ENCODE results near the gene MACF1.

Gene MACF1

DNA sequence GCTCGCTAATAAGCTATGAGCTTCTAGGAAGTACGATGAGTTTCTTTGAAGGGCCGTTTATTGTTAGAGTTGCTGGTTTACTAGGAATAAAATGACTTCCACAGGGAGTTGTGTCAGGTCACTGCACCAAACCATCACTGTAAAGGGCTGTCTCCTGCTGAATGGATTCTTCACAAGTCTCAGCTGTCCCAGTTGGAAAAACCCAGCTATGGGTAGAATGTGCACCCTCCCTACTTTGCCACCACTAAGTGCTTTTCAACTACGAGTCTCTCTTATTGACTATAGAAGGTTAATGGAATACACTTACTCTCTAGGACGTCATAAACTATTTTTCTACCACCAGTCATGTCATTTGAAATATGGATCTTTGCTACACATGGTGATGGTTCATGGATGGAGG lies 192.2 kb downstream of the MACF1 start:
- DNase-seq: no peak

DNA sequence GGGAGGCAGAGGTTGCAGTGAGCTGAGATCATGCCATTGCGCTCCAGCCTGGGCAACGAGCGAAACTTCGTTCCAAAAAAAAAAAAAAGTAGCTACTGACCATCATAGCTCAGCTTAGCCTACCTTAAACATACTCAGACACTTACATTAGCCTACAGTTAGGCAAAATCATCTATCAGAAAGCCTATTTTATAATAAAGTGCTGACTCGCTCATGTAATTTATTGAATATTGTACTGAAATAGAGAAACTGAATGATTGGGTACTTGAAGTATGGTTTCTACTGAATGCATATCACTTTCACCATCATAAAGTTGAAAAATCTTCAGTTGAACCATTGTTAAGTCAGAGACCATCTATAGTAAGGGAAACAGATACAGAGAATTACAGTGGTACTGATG lies 193.0 kb downstream of the MACF1 start:
- no peak for DNase-seq

DNA sequence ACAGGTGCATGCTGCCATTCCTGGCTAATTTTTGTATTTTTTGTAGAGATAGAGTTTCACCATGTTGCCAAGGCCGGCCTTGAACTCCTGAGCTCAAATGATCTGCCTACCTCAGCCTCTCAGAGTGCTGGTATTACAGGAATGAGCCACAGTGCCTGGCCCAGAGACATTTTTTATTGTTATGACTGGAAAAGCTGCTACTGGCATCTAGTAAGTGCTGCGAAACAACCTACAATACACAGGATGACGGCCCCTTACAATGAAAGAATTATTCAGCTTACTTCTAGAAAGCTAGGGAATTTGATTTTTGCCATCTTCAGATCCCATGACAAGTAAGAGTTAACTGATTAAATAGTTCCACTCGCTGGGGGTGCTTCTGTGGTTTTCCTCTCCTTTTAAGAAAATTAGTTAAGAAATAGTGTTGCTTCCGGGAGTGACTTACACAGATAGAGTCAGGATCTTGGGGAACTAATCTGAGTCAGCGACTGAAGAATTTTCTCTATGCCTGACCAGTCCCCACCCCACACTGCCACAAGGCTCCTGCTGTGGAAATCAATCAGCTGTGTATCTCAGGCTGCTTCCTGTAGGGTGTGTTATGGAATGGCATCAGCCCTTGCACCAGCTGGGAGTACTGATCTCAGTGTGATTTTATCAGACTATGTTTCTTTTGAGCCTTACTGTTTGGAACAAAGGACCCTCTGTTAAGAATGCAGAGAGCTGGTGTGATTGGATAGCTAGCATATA lies 194.0 kb downstream of the MACF1 start:
- DNase-seq: peak; percentile 85 to 87

DNA sequence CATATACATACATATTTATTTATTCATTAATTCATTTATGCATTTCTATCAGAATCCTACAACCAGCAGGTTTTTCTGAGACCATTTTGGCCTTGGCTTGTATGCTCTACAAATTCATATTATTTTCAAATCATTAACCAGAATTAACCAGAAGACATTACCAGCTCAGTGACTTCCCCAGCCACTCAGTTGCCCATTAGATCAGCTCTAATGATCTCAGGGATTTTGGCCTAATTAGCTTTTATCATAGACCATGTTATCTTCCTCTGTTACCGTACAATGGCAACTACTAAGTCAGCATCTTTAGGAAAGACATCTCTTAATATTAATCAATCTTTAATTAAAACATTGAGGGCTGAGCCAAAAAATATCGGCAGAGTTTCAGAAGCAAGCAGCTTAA lies 196.6 kb downstream of the MACF1 start:
- DNase-seq: no peak

DNA sequence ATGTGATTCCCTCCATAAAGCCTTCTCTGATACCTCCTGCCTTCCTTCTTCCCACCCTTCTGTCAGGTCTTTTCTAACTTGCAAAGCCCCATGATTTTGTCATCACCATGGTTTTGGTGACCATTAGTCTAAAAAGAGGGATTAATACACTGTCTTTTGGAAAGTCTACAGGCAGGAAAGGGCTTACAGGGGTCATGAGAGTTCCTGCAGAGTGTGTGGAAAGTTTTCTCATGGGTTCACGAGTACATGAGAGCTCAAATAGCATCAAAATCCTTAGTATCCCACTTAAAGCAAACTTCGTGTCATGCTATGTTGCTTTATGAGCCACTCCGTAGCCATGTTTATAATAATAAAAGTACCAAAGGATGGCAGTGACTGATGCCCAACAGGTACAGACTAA lies 200.4 kb downstream of the MACF1 start:
- DNase-seq: no peak

DNA sequence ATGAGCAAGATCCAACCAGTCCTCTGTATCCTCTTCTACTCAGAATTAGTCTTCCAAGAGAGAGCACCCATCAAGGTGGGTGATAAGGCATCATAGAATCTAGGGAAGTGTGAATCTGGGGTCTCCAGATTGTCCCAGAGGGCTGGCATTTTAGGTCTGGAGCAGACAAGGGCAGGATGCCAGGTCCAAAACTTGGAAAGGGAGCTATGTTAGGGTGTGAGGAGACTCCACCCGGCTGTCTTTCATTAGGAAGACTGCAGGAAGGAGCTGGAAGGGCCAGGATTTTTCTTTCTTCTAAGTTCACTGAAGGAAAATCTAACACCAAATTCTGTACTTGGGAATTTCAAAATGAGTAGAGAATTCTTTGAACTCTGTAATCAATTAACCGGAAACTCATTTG lies 200.9 kb downstream of the MACF1 start:
- no peak for DNase-seq

DNA sequence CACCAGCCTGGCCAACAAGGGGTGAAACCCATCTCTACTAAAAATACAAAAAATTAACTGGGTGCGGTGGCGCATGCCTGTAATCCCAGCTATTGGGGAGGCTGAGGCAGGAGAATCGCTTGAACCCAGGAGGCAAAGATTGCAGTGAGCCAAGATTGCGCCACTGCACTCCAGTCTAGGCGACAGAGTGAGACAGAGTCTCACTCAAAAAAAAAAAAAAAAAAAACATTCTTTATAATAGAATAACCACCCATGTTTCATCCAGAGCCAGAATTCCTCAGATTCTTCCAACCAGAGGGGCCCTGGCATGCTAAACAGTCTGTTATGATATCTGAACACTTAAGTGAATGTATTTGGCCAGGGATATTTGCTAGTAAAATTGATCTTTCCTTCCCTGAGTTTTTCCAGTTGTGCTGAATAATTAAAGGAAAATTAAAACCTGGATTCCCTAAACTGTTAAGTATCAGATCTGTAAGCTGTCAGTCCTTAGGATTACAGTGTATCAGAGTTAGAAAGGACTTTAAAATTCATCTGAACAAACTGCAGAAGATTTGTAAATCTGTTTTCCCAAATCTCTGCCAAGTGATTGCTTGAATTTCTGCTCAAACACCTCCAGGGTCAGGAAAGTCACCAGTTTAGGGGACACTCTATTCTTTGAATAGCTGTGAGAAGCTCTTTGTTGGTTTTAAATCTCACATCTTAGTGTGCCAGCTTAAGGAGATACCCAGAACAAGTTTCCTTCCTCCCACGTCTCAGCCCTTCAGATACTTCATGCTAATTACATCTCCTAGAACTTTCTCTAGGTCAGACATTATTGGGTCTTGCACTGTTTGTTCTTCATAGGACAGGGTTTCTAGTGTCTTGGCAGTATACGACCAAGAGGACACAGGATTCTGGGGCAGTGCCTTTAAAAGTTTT lies 202.3 kb downstream of the MACF1 start:
- peak in 1 of 2 experiments; percentile 17 for DNase-seq

DNA sequence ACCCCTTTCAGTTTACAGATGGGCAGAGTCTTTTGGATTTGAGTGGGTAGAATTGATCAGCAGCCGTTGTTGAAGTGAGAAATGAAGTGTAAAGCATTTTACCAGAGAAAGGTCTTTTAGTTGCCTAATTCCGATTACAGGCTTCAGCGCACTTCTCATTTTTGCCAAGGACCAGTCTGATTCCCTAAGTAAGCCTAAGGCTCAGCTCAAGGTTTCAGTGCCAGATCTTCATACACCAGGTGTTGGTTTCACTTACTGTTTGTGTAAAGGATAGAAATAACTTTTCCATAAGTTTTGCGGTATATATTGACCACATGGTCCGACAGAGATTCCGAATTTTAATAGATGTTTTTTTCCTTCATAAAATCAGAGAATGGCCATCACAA lies 203.0 kb downstream of the MACF1 start:
- peak in 1 of 2 experiments; percentile 42 for DNase-seq

DNA sequence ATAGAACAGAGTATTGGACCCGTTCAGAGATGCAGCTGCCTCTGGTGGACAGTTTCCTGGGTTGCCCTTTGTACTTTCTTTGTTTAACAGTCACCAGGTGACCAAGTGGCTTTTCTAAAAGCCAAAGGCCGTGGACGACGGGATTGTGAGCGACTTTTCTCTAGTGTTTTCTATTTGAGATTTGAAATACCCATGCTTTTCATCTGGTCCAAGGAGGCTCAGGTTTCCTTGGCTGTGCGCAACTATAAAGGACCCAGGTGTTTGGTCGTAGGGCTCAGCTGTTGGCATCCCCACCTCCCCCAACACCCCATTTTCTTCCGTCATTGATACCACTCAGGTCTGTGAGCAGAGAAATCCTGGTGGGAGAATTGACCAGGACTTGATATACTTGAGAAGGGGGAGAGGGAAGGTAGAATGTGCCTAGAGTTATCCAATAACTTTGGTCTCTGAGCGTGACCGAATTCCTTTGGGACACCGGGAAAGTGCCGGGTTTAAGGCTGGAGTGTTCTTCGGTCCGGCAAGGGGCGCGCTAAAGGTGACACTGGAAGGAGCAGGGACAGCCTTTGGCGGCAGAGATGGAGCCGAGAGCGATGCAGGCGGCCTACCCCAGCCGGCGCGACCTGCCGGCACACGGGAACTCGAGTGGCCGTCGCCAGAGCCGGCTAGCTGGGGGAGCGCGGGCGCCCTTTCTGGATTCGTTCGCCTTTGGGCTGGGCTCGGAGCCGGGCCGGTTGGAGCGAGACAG lies 203.6 kb downstream of the MACF1 start:
- peak in 1 of 2 experiments; percentile 72 for DNase-seq

DNA sequence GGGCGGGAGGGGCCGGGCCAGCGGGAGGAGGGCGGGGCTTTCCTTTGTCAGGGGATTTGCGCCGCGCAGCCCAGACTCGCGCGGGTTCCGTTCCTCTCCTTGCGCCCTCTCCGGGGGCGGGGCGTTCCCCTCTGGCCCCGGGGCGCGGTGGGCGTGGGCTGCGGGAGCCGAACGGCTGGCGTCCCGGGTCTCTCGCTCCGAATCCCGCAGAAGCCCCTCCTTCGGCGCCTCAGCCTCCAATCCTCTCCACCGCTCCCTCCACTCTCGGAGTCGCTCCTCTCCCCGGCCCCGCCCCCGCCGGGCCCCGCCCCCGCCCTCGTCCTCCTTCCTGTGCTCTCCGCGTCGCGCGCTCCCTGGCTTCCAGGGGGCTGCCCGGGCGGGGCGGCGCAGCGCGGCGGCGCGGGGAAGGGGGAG lies 204.2 kb downstream of the MACF1 start:
- peak; percentile 95 to 100 for DNase-seq

DNA sequence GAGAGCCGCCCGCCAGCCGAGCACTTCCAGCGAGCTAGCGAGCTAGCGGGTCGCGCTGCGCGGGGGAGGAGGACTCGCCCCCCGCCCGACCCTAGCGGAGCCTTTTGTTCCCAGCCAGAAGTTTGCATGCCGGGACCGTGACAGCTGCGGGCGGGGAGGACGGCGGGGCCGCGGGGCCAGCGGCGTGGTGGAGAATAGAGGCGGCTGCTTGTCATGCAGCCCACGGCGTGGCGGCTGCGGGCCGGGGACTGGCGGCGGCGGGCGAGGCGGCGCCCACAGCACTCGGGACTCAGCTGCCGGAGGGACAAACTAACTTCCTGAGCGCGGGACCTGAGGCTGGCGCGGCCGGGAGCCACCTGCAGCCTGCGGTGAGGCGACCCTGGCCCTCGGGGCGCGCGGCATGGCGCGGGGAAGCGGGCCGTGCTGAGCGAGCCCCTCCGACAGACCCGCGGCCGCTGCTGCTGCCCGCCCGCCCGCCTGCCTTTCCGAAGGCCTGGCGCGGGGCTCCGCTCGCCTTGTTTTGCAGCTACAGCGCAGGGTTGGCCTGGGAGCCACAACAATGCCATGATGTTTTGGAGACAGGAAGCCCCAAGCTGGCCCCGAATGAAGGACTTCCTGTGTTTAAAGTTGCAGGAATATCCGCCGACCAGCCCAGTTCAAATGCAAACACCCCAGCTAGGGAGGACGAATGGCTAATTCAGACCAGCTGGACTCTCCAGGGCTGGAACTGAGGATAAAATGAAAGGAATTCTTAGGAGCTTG lies 204.7 kb downstream of the MACF1 start:
- DNase-seq: peak; percentile 32 to 82

DNA sequence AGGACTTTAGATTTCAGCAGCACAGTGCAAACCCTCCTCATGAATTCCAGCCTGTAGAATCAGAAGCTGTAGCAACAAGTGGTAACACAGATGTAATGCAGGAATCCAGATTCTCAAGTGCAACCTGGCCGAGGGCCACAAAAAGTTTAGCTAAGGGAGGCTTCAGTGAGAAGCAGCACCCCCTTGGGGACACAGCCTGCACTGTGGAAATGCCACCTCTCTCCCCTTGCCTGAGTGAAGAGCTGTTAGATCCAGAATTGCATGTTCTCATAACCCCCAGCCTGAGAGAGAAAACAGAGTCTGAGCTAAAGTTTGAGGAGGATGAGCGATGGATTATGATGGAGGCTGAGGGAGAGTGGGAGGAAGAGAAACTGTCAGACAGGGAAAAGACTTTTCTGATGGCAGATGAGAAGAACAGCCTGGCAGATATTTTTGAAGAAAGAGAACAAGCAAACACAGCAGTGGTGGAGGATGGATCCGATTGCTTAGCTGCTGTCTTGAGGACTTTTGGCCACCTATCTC lies 206.5 kb downstream of the MACF1 start:
- DNase-seq: peak; percentile 57 to 86

DNA sequence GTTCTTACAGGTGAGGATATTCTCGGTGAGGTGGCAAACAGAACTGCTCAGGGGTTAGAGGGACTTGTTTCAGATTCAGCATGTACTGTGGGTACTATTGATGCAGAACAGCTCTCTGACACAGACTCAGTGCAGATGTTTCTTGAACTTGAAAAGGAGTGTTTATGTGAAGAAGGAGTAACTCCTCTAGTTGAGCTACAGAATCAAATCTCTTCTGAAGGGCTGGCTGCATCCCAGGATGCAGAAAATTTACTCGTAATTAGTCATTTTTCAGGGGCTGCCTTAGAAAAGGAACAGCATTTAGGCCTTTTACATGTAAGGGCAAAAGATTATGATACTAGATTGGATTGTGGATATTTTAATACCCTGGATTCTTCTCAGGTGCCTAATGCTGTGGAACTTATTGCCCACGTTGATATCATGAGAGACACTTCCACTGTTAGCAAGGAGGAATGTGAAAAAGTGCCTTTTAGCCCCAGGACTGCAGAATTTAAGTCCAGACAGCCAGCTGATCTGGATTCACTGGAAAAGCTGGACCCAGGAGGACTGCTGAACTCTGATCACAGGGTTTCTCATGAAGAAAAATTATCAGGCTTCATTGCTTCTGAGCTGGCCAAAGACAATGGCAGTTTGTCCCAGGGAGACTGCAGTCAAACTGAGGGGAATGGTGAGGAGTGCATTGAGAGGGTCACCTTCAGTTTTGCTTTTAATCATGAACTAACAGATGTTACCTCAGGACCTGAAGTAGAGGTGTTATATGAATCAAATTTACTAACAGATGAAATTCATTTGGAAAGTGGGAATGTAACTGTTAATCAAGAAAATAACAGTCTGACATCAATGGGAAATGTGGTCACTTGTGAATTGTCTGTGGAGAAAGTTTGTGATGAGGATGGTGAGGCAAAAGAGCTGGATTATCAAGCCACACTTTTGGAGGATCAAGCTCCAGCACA lies 207.3 kb downstream of the MACF1 start:
- DNase-seq: no peak

DNA sequence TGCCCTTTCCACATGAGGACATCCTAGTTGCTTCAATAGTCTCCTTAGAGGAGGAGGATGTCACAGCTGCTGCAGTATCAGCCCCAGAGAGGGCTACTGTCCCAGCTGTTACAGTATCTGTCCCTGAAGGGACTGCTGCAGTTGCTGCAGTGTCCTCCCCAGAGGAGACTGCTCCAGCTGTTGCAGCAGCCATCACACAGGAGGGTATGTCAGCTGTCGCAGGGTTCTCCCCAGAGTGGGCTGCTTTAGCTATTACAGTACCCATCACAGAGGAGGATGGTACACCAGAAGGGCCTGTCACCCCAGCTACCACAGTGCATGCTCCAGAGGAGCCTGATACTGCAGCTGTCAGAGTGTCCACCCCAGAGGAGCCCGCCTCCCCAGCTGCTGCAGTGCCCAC lies 208.4 kb downstream of the MACF1 start:
- no peak for DNase-seq

DNA sequence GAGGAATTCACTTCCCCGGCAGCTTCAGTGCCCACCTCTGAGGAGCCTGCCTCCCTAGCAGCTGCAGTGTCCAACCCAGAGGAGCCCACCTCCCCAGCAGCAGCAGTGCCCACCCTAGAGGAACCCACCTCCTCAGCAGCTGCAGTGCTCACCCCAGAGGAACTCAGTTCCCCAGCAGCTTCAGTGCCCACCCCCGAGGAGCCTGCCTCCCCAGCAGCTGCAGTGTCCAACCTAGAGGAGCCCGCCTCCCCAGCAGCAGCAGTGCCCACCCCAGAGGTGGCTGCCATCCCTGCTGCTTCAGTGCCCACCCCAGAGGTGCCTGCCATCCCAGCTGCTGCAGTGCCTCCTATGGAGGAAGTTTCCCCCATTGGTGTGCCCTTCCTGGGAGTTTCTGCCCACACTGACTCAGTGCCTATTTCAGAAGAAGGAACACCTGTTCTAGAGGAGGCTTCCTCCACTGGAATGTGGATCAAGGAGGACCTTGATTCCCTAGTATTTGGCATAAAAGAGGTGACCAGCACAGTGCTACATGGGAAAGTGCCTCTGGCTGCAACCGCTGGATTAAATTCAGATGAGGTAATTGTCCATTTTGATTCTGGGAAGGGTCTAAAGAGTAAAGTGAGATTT lies 209.5 kb downstream of the MACF1 start:
- no peak for DNase-seq

DNA sequence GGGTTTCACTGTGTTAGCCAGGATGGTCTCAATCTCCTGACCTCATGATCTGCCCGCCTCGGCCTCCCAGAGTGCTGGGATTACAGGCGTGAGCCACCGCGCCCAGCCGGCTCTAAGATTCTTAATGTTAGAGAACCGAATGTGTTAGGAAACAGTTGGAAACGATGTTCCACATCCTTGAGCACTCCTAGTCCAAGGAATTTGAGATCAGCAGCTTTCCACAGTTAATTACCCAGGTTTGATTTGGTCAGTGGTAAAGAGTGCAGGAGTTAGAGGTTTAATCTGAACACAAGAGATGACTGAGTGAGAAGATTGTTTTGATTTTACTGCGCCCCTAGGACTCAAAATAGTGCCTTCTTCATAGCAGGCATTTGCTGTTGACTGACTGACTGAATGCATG lies 211.1 kb downstream of the MACF1 start:
- no peak for DNase-seq

DNA sequence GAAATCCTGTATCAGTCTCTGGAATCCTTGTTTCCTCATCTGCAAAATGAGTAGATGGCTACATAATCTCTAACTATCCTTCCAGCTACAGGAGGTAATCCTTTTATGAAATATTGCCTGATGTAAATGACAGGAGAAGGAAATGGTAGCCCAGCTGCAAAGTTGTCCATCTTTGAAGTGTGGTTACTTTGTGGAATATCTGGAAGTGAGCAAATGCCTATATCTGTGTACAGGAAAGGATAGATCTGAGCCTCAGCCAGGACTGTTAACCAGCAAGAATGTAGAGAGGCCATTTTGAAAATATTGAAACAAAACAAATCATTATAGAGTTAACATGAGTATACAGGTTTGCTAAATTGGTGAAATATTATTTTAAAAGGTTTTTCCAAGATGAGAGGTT lies 212.1 kb downstream of the MACF1 start:
- DNase-seq: no peak

DNA sequence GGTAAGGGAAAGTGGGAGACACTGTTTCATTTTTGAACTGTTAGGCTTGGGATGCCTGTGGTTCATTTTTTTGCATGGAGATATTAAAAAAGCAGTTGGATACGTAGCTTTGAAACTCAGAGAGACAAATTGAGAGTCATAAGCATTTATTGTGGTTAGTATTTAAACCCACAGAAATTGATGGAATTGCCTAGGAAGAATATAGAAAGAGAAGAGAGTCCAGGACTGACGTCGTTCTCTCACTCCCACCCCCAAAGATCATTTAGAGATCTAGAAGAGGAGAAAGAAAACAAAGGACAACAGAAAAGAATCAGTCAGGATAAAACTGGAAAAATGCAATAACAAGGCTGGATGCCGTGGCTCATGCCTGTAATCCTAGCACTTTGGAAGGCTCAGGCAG lies 213.7 kb downstream of the MACF1 start:
- DNase-seq: no peak

DNA sequence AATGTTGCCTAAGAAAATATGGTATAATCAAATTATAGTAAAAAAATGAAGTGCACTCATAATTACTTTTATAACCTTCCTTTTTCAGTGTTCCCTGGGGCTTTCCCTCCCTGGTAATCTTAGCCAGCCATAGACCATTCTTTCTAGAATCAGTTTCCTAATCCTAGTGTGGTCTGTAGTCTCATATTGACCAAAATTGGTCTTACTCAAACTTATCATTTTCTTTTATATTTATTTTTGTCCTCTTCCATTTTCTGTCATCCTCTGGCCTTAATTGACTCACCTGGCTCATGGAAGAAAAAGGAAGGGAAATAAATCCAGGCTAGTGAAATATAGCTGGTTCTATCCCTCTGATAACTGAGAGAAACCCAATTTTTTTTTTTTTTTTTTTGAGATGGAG lies 216.0 kb downstream of the MACF1 start:
- no peak for DNase-seq

DNA sequence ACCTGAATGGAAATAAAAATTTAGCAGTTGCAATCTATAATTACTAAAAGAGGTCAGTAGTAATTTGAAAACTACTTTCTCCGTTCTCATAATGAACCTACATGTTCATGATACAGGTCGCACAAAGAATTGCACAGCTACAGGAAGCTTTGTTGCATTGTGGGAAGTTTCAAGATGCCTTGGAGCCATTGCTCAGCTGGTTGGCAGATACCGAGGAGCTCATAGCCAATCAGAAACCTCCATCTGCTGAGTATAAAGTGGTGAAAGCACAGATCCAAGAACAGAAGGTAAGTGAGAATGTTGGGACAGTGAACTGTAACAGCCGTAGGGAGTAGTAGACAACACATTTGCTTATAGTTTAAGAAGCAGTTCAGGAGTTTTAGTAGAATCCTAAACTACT lies 218.1 kb downstream of the MACF1 start:
- no peak for DNase-seq

DNA sequence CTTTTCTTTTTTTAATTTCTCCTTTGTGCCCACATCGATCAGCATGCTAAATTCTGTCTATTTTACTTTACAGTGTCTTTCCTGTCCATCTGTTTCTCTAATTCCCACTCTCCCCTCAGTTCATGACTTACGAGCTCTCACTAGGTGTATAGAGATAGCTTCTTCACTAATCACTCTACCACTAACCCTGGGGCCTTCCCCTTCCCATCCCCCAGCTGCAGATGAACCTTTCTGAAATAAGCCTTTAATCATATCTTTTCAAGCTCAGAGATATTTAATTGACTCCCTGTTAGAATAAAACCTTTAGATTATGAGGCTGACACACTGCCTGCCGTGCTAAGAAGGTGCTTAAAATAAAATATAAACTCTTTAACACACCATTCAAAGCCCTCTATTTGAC lies 220.7 kb downstream of the MACF1 start:
- DNase-seq: no peak
